Keratinocyte (primary cell): Measurements from ENCODE around the gene PCIF1.

Experiments used
- EZH2 ChIP-seq: IDR thresholded peaks from one replicate; pipeline ENCODE4 v1.6.1; 2012; ENCODE audit warnings: inconsistent platforms, mild to moderate bottlenecking, low read length, moderate library complexity
- TF ChIP-seq, protein P1 (sequence below), 3 experiments: IDR thresholded peaks in 1 of 3; conservative IDR thresholded peaks in 1 of 3; optimal IDR thresholded peaks in 1 of 3; 2 replicates in 2 of 3; 3 replicates in 1 of 3; pipeline versions ENCODE3 to v1.5.1; 2011; ENCODE audit warnings: low read length in 3 of 3, mild to moderate bottlenecking in 3 of 3, moderate library complexity in 2 of 3, control low read depth in 1 of 3, inconsistent platforms in 1 of 3; ENCODE audit not compliant: insufficient read depth in 2 of 3; ENCODE audit errors: extremely low read depth in 1 of 3

DNA sequence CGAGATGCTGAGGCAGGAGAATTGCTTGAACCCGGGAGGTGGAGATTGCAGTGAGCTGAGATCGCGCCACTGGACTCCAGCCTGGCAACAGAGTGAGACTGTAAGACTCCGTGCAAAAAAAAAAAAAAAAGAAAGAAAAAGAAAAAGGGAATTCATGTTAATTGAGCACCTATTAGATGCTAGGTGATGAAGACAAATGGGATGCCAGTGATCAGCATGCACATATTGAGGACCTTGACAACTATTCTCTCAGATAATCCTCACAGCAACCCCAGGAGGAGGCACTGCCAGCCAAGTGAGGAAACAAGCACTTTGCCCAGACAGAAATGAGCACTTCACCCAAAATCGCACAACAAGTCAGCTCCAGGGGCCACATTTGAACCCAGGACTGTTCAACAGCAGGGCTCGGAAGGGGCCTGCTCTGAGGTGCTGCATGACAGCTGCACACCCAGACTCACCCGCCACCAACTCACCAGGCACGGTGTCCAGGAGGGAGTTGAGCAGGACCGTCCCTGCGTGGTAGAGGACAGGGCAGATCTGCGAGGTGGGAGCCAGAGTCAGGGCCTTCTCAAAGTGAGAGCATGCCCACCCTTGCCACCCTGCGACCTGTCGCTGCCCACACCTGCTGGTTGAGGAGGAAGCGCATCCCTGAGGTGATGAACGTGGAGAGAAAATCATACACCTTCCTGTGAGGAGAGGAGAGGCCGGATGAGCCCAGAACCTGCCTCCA lies 27.1 kb upstream of the PCIF1 start:
- TF ChIP-seq, protein P1, sequence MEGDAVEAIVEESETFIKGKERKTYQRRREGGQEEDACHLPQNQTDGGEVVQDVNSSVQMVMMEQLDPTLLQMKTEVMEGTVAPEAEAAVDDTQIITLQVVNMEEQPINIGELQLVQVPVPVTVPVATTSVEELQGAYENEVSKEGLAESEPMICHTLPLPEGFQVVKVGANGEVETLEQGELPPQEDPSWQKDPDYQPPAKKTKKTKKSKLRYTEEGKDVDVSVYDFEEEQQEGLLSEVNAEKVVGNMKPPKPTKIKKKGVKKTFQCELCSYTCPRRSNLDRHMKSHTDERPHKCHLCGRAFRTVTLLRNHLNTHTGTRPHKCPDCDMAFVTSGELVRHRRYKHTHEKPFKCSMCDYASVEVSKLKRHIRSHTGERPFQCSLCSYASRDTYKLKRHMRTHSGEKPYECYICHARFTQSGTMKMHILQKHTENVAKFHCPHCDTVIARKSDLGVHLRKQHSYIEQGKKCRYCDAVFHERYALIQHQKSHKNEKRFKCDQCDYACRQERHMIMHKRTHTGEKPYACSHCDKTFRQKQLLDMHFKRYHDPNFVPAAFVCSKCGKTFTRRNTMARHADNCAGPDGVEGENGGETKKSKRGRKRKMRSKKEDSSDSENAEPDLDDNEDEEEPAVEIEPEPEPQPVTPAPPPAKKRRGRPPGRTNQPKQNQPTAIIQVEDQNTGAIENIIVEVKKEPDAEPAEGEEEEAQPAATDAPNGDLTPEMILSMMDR (optimal IDR thresholded peaks at IDR 0.05 in 1 of 3, IDR thresholded peaks at IDR 0.05 in 1 of 3, conservative IDR thresholded peaks at IDR 0.05 in 1 of 3; ENCODE audit: extremely low read depth in 1 of 3, insufficient read depth in 2 of 3, low read length in 3 of 3): no peak
- no peak for TF ChIP-seq EZH2
